ENCODE results near the gene SLC6A18.

GRCh38 chr5:1203968-1204692, 21.1 kb upstream of the SLC6A18 start:
- TF ChIP-seq CTCF (IDR thresholded peaks at IDR 0.05) (no peak), POLR2AphosphoS5 (IDR thresholded peaks at IDR 0.05) (no peak)

All from prostate gland (tissue), 2 donors.